Spleen (tissue), 11 donors: Measurements from ENCODE around the gene SETBP1. TPM values are rescaled to one million over a fixed set of nuclear protein-coding genes. Genes with fewer than 3 reads are reported as not detected.

Experiments used
- DNase-seq: peaks from one replicate; pipeline ENCODE4 v3.0.0-alpha.2; 2020
- H3K27ac ChIP-seq, 8 donors: fragments of 200-600 bp; sonication (generic) in 7 of 8; 1 replicate in 4 of 8; 2 replicates in 4 of 8; pipeline versions ENCODE4 v1.5.0 to v1.8.0; 2016 to 2021; ENCODE audit warnings: inconsistent platforms in 4 of 8, mild to moderate bottlenecking in 4 of 8, moderate library complexity in 1 of 8
- H3K27me3 ChIP-seq, 7 donors: fragments of 200-600 bp; sonication (generic) in 6 of 7; replicated peaks in 1 of 7; 1 replicate in 4 of 7; 2 replicates in 3 of 7; pipeline versions ENCODE4 v1.5.0 to v1.8.0; 2016 to 2021; ENCODE audit warnings: inconsistent platforms in 3 of 7, mild to moderate bottlenecking in 1 of 7
- H3K36me3 ChIP-seq, 6 donors: fragments of 200-600 bp; sonication (generic) in 5 of 6; 1 replicate in 4 of 6; 2 replicates in 2 of 6; pipeline versions ENCODE4 v1.5.0 to v1.8.0; 2016 to 2021; ENCODE audit warnings: inconsistent platforms in 2 of 6
- H3K4me1 ChIP-seq, 6 donors: fragments of 200-600 bp; sonication (generic) in 5 of 6; 1 replicate in 3 of 6; 2 replicates in 3 of 6; pipeline versions ENCODE4 v1.5.0 to v1.8.0; 2016 to 2021; ENCODE audit warnings: inconsistent platforms in 3 of 6
- H3K4me3 ChIP-seq, 8 donors: fragments of 200-600 bp; sonication (generic) in 7 of 8; 1 replicate in 4 of 8; 2 replicates in 4 of 8; pipeline versions ENCODE4 v1.5.0 to v1.8.0; 2016 to 2021; ENCODE audit warnings: inconsistent platforms in 4 of 8, mild to moderate bottlenecking in 4 of 8, moderate library complexity in 2 of 8
- H3K9me3 ChIP-seq, 8 donors: fragments of 200-600 bp; sonication (generic) in 7 of 8; 1 replicate in 4 of 8; 2 replicates in 4 of 8; pipeline versions ENCODE4 v1.5.0 to v1.8.0; 2016 to 2021; ENCODE audit warnings: inconsistent platforms in 4 of 8
- POLR2A ChIP-seq, 3 donors: fragments of 450-650 bp; IDR thresholded peaks; one replicate each; pipeline ENCODE4 v1.5.1; 2017; ENCODE audit warnings: antibody characterized with exemption in 3 of 3, mild to moderate bottlenecking in 1 of 3
- POLR2AphosphoS5 ChIP-seq, 3 donors: sonication (generic); formaldehyde crosslinking; IDR thresholded peaks; one replicate each; pipeline ENCODE4 v1.5.1; 2017; ENCODE audit warnings: antibody characterized with exemption in 3 of 3
- WGBS, 5 donors: extraction: QIAGEN DNeasy Blood & Tissue Kit in 3 of 5; methylation state at CpG; one replicate each; pipeline versions ENCODE4 v1.1.5 to v1.1.7; 2013 to 2018; 5-methylcytosine and 5-hydroxymethylcytosine counted together
- intact Hi-C: fragments of 100-400 bp; cut with DNase I; formaldehyde crosslinking; loops from one replicate; pipeline ENCODE4 v1.15.0; 2023; ENCODE audit warnings: low total_unique reads
- polyA plus RNA-seq, 3 donors: library from polyadenylated mRNA; stranded (reverse); fragments of 200-250 nt; gene quantifications; one replicate each; pipeline ENCODE4 v1.2.1, GENCODE V29; 2013
- total RNA-seq, 7 donors: library from RNA; depleted of rRNA in 3 of 7; stranded (reverse); fragments of >200 nt in 3 of 7; fragmentation: NEBNext Ultra II Directional in 4 of 7; extraction: Animal tissue kit (Norgen Biotek cat#: 25700) in 4 of 7; gene quantifications; one replicate each; pipeline versions ENCODE4 v1.1.0 to v1.2.1, GENCODE V29; 2016 to 2021
- TF ChIP-seq, protein P1 (sequence below), 11 experiments: fragments of 200-600 bp in 7 of 11; fragments of 450-650 bp in 4 of 11; sonication (generic) in 4 of 11; IDR thresholded peaks in 8 of 11; conservative IDR thresholded peaks in 3 of 11; 1 replicate in 7 of 11; 2 replicates in 4 of 11; pipeline versions ENCODE4 v1.4.0 to v1.8.0; 2016 to 2021; ENCODE audit warnings: antibody characterized with exemption in 11 of 11, inconsistent platforms in 4 of 11, mild to moderate bottlenecking in 1 of 11
- donor health status: healthy with polysubstance abuse.
- donor health status: DM: no; HTN: no; CAD: no; lungs with moderate emphysema.
- donor health status: DM: no; HTN: no; CAD: no.
- donor health status: Bipolar disorder and iron deficiency.
- donor health status: healthy.
- donor health status: DM: no; HTN: no; CAD: no.
- donor health status: DM: yes; HTN: yes; CAD: no.

The SETBP1 gene
- total and polyA plus RNA-seq, 10 donors: 2.0 to 50.7 (median 33.1) TPM

DNA sequence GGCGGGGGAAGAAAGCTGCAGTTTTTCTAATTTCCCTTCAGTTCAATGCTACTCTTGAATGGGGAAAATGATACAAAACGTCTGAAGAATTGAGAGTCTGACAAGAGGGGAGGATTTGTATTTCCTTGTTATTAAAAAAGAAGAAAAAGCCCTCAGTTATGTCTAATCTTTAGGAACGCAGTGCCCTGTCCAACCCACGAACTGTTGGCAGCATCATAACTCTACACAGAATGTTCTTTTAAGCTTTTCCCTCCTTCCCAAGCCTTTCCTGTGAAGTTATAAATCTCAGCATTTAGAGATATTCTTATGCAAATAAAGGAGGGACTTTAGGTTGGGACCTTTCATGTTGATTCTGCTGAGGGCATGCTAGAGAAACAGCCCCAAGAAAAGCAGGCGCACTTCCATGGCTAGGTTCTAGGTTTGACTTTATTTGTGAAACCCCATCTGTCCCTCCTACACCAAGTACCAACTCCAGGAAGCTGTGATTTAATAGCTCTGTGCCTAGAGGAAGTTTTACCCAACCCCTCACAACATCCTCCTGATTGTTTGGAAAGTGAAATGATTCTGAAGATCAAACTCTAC, 288.6 kb downstream of the SETBP1 start:
- H3K27ac ChIP-seq: no peak overlapping the region
- no peaks in the 10 kb centered on the region for H3K36me3 ChIP-seq
- intact Hi-C loops: no loop called here
- no peaks in the 10 kb centered on the region for H3K9me3 ChIP-seq
- H3K4me3 ChIP-seq: no peak overlapping the region
- TF ChIP-seq POLR2AphosphoS5 (IDR thresholded peaks at IDR 0.05): no peak
- TF ChIP-seq, protein P1, sequence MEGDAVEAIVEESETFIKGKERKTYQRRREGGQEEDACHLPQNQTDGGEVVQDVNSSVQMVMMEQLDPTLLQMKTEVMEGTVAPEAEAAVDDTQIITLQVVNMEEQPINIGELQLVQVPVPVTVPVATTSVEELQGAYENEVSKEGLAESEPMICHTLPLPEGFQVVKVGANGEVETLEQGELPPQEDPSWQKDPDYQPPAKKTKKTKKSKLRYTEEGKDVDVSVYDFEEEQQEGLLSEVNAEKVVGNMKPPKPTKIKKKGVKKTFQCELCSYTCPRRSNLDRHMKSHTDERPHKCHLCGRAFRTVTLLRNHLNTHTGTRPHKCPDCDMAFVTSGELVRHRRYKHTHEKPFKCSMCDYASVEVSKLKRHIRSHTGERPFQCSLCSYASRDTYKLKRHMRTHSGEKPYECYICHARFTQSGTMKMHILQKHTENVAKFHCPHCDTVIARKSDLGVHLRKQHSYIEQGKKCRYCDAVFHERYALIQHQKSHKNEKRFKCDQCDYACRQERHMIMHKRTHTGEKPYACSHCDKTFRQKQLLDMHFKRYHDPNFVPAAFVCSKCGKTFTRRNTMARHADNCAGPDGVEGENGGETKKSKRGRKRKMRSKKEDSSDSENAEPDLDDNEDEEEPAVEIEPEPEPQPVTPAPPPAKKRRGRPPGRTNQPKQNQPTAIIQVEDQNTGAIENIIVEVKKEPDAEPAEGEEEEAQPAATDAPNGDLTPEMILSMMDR (IDR thresholded peaks at IDR 0.05 in 8 of 11, conservative IDR thresholded peaks at IDR 0.05 in 3 of 11): no peak
- no peak for TF ChIP-seq POLR2A (IDR thresholded peaks at IDR 0.05)
- WGBS, 5 donors: 66 to 82% (median 72%) methylated on average over 5 of the region's 5 CpGs
- no peaks in the 10 kb centered on the region for H3K27me3 ChIP-seq
- peaks cover 0 to 4% (median 0%) of the 10 kb centered on the region in 6 donors for H3K4me1 ChIP-seq
- DNase-seq: no peak

DNA sequence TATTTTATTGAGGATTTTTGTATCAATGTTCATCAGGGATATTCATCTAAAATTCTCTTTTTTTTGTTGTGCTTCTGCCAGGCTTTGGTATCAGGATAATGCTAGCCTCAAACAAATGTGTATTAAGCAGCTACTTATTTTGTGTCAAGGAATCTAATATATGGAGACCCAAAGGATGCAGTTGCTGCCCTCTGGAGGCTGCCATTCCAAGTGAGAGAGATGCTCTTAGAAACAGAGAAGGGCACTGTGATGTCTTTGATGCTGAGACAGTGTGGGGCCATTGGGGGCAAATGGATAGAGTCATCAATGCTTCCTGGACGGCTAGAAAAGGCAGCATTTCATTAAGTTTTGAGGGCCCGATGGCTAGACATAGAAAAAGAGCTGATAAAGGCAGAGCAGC, 292.6 kb downstream of the SETBP1 start:
- no peak overlapping the region for H3K4me3 ChIP-seq
- peaks cover 0 to 4% (median 0%) of the 10 kb centered on the region in 6 donors for H3K4me1 ChIP-seq
- DNase-seq: no peak
- no peak overlapping the region for H3K27ac ChIP-seq
- WGBS, 5 donors: 72 to 90% (median 86%) methylated on average over 2 of the region's 2 CpGs
- no peaks in the 10 kb centered on the region for H3K27me3 ChIP-seq
- TF ChIP-seq POLR2AphosphoS5 (IDR thresholded peaks at IDR 0.05) (no peak), POLR2A (IDR thresholded peaks at IDR 0.05) (no peak)
- TF ChIP-seq, protein P1 (IDR thresholded peaks at IDR 0.05 in 8 of 11, conservative IDR thresholded peaks at IDR 0.05 in 3 of 11): no peak
- H3K36me3 ChIP-seq: no peaks in the 10 kb centered on the region
- no peaks in the 10 kb centered on the region for H3K9me3 ChIP-seq
- intact Hi-C loops: no loop called here

DNA sequence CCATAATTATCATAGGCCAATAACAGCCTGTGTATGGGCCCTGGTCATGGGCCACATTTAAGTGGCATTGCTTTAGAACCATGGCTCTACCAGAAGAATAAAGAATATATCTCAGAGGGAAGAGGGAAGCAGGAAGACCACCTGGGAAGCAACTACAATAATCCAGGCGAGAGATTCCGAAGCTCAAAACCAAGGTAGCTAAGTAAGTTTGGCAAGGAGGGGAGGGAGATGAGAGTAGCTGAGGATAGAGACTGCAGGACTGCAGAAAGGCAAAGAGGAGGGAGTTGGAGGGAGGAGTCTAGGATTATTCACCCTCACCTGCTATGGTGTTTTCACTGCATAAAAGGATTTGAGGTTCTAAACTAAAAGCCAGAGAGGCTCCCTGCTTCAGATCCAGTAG, 293.5 kb downstream of the SETBP1 start:
- Histone ChIP-seq H3K27me3 (no peaks in the 10 kb centered on the region), H3K36me3 (no peaks in the 10 kb centered on the region), H3K4me3 (no peak overlapping the region), H3K27ac (no peak overlapping the region), H3K4me1 (peaks cover 0 to 4% (median 0%) of the 10 kb centered on the region in 6 donors), H3K9me3 (no peaks in the 10 kb centered on the region)
- intact Hi-C loops: no loop called here
- DNase-seq: no peak
- WGBS, 5 donors: 91 to 100% (median 96%) methylated on average over 2 of the region's 2 CpGs
- TF ChIP-seq POLR2AphosphoS5 (IDR thresholded peaks at IDR 0.05): no peak

DNA sequence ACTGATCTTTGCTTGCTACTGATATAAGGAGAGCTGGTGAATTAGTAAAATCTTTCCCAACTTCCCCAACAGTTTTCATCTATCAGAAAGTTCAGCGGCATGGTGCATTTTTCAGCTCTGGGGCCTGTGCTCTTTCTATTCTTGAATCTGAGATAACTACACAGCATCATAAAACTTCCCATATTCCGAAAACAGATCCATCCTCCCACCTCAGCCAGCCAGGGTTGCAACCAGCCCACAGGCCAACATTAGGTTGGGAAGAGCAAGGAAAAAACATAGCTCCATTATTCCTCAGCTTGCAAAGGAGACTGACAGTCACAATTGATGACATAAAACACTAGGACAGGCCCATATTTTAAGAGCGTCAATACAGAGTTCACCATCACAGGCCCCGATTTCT, 297.2 kb downstream of the SETBP1 start:
- H3K4me1 ChIP-seq: no peaks in the 10 kb centered on the region
- 96 to 98% (median 97%) methylated on average over 4 of the region's 4 CpGs for WGBS, 5 donors
- H3K27me3 ChIP-seq: no peaks in the 10 kb centered on the region
- no peaks in the 10 kb centered on the region for H3K36me3 ChIP-seq
- no peak overlapping the region for H3K4me3 ChIP-seq
- TF ChIP-seq, protein P1 (IDR thresholded peaks at IDR 0.05 in 8 of 11, conservative IDR thresholded peaks at IDR 0.05 in 3 of 11): no peak
- TF ChIP-seq POLR2A (IDR thresholded peaks at IDR 0.05) (no peak), POLR2AphosphoS5 (IDR thresholded peaks at IDR 0.05) (no peak)
- intact Hi-C loops: no loop called here
- DNase-seq: no peak
- no peak overlapping the region for H3K27ac ChIP-seq
- no peaks in the 10 kb centered on the region for H3K9me3 ChIP-seq
